CD4-positive, alpha-beta T cell treated with Interleukin-15 for 4 hours (primary cell): ENCODE data around the gene OLAH.
"Not testable (repeated sequence)": the region's sequence is repeated elsewhere in the genome, so short reads cannot be mapped to it uniquely, and the experiment has no call there.

Source experiments
- DNase-seq: peaks from one replicate; pipeline ENCODE4 v3.0.0-alpha.2; 2020; ENCODE audit warnings: low spot score

Gene OLAH

DNA sequence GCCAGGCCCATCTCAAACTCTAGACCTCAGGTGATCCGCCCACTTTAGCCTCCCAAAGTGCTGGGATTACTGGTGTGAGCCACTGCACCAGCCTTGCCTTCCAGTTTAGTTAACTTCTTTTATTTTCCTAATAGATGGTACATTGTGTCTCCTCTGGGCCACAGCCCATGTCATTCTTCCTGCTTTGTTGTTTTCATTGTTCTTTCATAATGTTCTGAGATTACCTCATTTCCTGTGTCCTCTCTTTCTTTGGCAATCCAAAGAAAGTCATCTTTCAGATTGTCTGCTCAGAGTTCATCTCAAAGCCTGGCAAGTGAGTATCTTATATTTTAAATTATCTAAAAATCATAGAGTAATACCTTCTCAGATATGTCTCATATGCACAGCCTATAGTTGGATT is at the start of gene OLAH:
OLAH (plus strand) TSS at position 270 of the 400 bp plus-strand sequence. CDS start 3,346 bp downstream, outside the sequence.
- no peak for DNase-seq

DNA sequence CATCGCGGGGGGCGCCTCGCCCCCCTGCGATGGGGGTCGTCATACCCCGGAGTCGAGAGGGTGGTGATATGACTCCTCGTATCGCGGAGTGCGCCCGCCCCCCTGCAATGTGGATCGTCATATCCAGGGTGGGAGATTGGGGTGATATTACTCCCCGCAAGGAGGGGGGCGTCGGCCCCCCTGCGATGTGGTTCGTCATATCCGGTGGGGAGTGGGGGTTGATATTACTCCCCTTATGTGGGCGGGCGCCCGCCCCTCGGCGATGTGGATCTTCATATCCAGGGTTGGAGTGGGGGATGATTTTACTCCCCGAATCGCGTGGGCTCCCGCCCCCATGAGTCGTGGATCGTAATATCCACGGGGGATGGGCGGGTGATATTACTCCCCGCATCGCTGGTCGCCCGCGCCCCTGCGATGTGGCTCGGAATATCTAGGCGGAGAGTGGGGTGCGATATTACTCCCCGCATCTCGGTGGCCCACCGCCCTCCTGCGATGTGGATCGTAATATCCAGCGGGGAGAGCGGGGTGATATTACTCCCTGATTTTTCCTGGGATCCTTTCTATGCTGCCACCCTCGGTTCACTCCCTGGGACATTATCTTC is 47.7 kb upstream of the OLAH start:
- DNase-seq = no peak

- DNase-seq = not testable (repeated sequence)
These were observed 30.2 kb upstream of the OLAH start for GRCh38 chr10:15013530-15013929.

DNA sequence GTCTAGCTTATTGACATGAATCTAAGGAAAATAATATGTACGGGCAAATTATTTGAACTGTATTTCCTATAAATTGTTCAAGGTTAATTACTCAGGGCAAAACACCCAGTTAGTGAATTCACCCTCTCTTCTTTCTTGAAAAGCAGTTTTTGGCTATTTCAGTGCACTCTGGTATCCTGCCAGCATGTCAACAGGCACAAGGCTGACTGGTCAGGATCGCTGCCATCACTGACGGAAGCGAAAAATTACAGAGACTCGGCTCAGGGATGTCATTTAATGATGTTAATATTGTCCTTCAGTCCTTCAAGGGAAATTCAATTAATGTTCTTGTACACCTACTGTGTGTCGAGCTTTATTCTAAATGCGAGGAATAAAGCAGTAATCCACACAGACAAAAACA is 28.3 kb upstream of the OLAH start:
- DNase-seq = no peak

DNA sequence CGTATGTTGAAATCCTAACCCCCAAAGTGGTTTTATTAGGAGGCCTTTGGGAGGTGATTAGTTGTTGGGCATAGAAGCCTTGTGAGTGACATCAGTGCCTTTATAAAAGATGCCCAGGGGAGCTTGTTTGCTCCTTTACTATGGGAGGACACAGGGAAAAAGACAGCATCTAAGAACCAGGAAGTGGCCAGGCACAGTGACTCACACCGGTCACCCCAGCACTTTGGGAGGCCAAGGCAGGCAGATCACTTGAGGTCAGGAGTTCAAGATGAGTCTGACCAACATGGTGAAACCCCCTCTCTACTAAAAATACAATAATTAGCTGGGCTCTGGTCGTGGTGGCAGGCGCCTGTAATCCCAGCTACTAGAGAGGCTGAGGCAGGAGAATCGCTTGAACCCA is 22.8 kb upstream of the OLAH start:
- not testable (repeated sequence) for DNase-seq

DNA sequence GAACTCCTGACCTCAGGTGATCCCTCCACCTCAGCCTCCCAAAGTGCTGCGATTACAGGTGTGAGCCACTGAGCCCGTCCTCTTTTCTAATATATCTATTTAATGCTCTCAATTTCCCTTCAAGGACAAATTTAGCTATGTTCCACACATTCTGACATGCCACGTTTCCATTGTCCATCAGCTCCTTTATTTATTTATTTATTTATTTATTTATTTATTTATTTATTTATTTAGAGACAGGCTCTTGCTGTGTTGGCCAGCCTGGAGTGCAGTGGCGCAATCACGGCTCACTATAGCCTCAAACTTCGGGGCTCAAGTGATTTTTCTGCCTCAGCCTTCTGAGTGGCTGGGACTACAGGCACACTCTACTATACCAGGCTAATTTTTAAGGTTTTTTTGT is 20.7 kb upstream of the OLAH start:
- DNase-seq = not testable (repeated sequence)

- not testable (repeated sequence) for DNase-seq
These were observed 19.4 kb upstream of the OLAH start for GRCh38 chr10:15024017-15025004.

GRCh38 chr10:15025040-15025439 is 18.7 kb upstream of the OLAH start:
- not testable (repeated sequence) for DNase-seq

GRCh38 chr10:15027741-15028140 is 16.0 kb upstream of the OLAH start:
- no peak for DNase-seq

- DNase-seq = peak; percentile 5
These were observed 8.1 kb upstream of the OLAH start for GRCh38 chr10:15035385-15036301.

DNA sequence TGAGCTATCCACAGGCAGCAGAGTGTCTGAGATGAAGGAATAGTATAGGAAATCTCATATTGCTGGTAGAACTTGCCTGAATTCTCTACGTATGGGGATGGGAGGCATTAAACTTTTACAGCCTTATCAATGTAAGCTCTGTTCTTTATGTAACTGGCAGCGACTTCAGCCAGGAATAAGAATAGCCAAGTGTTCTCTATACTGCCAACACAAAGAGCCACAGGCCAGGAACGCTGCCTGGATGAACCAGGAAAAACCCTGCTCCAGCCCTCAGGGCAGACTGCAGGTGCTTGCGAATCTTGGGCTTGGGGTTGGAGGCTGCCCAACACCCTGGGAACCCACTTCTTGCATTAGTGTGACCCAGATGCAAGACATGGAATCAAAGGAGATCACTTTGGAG is 6.1 kb upstream of the OLAH start:
- DNase-seq = no peak

GRCh38 chr10:15038416-15038815 is 5.3 kb upstream of the OLAH start:
- no peak for DNase-seq

DNA sequence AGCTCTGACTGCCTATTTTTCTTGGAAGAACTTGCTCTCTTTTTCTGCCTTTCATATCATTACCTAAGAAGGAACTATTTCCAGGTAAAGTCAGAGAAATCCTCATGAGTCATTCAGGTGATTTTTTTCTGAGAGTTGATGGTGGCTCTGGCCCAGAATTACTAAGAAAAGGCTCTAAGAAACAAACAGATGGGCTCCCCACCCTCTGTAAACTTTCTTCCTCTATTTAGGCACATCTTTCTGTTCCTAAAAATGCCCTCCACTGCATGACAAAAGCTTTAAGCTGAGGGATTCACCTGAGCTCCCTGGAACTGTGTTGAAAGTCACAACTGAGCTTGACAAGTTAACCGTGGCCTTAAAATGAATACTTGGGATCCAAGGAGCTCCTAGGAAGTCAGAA is 1.6 kb downstream of the OLAH start:
- DNase-seq = no peak

DNA sequence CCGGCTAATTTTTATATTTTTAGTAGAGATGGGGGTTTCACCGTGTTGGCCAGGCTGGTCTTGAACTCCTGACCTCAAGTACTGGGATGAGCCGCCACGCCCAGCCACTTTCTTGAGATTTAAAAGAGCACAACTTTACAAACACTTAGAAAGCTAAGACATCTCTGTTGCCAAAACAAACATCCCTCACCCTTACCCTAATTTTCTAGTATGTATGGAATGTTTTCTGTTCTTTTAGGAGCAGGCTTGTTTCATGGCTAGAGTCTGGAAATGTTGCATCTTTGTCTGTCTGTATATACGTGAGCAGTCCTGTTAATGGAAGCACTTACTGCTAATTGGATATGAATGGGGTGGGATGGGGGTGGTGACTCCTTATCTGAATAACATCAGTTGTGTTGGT is 2.9 kb downstream of the OLAH start:
- no peak for DNase-seq

GRCh38 chr10:15049533-15049932 is 5.8 kb downstream of the OLAH start:
- DNase-seq = no peak

GRCh38 chr10:15052121-15052520 is 8.4 kb downstream of the OLAH start:
- no peak for DNase-seq

DNA sequence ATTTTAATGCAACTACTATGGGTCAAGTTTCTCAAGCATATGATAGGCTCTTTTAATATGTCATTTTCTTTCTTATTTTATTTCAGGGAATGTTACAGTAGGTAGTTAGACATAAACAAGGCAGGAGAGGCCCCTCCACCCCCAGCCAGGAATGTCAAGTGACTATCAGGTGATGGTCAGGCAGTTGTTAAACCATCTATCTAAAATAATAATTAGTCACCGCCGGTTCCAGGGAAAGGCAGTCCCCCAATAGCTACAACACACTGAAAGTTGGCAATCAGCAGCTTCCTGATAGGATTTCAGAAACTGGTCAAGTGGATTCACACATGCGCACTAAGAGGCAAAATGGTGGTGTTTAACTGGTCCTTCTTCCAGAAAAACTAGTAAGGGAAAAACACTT is 9.3 kb downstream of the OLAH start:
- no peak for DNase-seq

DNA sequence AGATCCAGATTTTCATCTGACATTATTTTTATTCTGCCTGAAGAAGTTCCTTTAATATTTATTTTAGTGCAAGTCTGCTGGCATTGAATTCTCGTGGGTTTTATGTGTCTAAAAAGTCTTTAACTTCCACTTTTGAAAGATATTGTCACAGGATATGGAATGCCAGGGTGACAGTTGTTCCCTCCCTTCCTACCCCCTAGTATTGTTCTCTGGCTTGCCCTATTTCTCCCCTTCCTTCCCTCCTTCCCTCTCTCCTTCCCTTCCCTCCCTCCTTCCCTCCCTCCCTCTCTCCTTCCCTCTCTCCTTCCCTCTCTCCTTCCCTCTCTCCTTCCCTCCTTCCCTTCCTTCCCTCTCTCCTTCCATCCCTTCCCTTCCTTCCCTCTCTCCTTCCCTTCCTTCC is 14.9 kb downstream of the OLAH start:
- DNase-seq = no peak

GRCh38 chr10:15059914-15060313 is 16.2 kb downstream of the OLAH start:
- no peak for DNase-seq

DNA sequence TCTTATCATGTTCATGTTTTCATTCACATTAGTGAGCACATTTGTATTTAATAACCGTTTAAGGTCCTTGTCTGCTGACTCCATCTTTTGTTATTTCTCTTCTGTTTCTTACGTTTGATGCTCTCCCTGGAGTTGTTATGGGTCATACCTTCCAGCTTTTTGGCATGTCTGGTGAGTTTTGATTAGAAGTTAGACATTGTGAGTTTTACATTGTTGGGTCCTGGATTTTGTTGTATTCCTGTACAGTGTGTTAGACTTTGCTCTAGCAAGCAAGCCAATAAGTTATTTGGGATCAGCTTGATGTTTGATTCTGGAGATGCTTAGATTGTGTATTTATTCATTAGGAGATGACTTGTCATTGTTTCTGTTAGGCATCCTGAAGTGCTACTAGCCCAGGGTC is 16.9 kb downstream of the OLAH start:
- no peak for DNase-seq

DNA sequence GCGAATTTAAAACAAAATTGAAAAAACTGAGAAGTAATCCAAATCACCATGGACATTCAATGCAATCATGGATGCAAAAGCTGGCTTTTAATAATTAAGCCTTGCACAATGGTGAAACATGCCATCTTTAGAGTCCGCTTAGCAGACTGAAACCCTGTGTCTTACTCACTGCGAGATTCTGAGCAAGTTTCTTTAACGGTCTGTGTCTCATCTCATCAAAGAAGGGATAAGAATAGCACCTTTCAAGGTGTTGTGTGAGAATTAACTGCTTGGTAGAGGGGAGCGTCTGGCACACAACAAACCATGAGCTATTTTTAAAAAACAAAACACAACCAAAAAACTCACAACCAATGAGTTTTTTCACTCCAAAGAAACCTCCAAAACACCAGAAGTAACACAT is 23.4 kb downstream of the OLAH start:
- no peak for DNase-seq

GRCh38 chr10:15068802-15069201 is 25.1 kb downstream of the OLAH start:
- DNase-seq = no peak
